ENCODE data around the gene GLT8D1. TPM values are rescaled to one million over a fixed set of nuclear protein-coding genes. Genes with fewer than 3 reads are reported as not detected.

The GLT8D1 gene
- total and polyA plus RNA-seq, 2 donors (not counting 1 experiment from before 2014, with no cell fraction given), result 28.1 to 28.7 TPM

DNA sequence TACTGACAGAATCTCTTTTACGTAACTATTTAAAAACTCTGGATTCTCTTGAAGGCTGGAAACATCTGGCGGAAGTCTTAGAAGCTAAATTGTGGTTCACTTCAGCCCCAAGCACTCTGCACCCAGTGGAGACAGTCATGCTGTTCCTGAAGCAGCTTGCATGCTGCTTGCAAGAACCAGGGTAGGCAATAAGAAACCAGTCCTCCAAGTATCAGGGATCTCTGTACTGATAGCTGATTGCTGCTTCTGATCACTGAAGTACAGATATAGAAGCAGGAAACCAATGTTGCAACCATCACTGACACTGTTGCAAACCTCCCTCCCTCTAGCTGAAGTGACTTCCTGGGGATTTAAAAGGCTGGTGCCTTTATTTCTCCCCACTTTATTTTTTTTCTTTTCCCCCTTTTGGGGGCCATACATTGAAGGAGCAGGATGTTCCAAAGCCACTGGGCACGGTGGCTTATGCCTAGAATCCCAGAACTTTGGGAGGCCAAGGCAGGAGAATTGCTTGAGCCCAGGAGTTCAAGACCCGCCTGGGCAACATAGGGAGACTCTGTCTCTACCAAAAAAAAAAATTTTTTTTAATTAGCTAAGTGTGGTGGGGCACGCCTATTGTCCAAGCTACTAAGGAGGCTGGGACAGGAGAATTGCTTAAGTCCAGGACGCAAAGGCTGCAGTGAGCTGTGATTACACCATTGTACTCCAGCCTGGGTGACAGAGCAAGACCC lies 15.6 kb upstream of the GLT8D1 start:
- Histone ChIP-seq H4K20me1 (ENCODE audit: control insufficient read depth, insufficient read depth, low read length, poor library complexity, severe bottlenecking) (no peaks in the 10 kb centered on the region), H3K4me1 (ENCODE audit: control insufficient read depth in 2 of 2, insufficient read depth in 2 of 2, low read length in 2 of 2) (peaks cover 6 to 11% of the 10 kb centered on the region in 2 donors), H3K36me3 (replicated peaks in 1 of 2; ENCODE audit: control extremely low read depth in 1 of 2, control insufficient read depth in 1 of 2, extremely low read depth in 1 of 2, insufficient read depth in 2 of 2, low read length in 1 of 2) (no peaks in the 10 kb centered on the region), H3K4me3 (ENCODE audit: control extremely low read depth in 1 of 5, extremely low read depth in 1 of 5, insufficient read depth in 1 of 5, low read depth in 2 of 5, low read length in 4 of 5) (no peak overlapping the region), H3K27me3 (replicated peaks in 1 of 4; ENCODE audit: control extremely low read depth in 1 of 4, control insufficient read depth in 3 of 4, insufficient read depth in 4 of 4, low read length in 3 of 4) (no peaks in the 10 kb centered on the region), H3K27ac (ENCODE audit: low read length in 2 of 2) (peak overlapping the region in 1 of 2 donors; percentile 30), H3K9me3 (ENCODE audit: control extremely low read depth in 1 of 3, control insufficient read depth in 2 of 3, insufficient read depth in 1 of 3, low read length in 2 of 3) (peaks cover 0 to 8% (median 2%) of the 10 kb centered on the region in 3 donors), H3K79me2 (ENCODE audit: control insufficient read depth, insufficient read depth, low read length) (no peaks in the 10 kb centered on the region), H3K4me2 (replicated peaks; ENCODE audit: low read depth, low read length, poor library complexity, severe bottlenecking) (peak overlapping the region; percentile 26), H3K9ac (ENCODE audit: low read length) (peak overlapping the region; percentile 2), H2AFZ (ENCODE audit: insufficient read depth, low read depth, low read length, poor library complexity, severe bottlenecking) (no peak overlapping the region)
- H3K9me3 Mint-ChIP-seq (ENCODE audit: insufficient read depth), result no peaks in the 10 kb centered on the region
- CTCF ChIA-PET, result interaction anchor here (0.7 kb wide), 1 partner anchor 11 kb away, joined by 3 read pairs; no protein-coding TSS in a partner anchor
- intact Hi-C loops (cut with micrococcal nuclease), result no loop called here
- no peaks in the 10 kb centered on the region for H3K27me3 Mint-ChIP-seq
- H3K4me1 Mint-ChIP-seq, result peaks cover 12% of the 10 kb centered on the region
- TF ChIP-seq EZH2 (IDR thresholded peaks at IDR 0.05; ENCODE audit: borderline replicate concordance, insufficient read depth, low read depth, low read length, poor library complexity, severe bottlenecking), result no peak
- TF ChIP-seq, protein P1, sequence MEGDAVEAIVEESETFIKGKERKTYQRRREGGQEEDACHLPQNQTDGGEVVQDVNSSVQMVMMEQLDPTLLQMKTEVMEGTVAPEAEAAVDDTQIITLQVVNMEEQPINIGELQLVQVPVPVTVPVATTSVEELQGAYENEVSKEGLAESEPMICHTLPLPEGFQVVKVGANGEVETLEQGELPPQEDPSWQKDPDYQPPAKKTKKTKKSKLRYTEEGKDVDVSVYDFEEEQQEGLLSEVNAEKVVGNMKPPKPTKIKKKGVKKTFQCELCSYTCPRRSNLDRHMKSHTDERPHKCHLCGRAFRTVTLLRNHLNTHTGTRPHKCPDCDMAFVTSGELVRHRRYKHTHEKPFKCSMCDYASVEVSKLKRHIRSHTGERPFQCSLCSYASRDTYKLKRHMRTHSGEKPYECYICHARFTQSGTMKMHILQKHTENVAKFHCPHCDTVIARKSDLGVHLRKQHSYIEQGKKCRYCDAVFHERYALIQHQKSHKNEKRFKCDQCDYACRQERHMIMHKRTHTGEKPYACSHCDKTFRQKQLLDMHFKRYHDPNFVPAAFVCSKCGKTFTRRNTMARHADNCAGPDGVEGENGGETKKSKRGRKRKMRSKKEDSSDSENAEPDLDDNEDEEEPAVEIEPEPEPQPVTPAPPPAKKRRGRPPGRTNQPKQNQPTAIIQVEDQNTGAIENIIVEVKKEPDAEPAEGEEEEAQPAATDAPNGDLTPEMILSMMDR (IDR thresholded peaks at IDR 0.05), result no peak
- ATAC-seq (ENCODE audit: low read depth) (no peak), DNase-seq (peak; percentile 30)
- no peak overlapping the region for H3K4me3 Mint-ChIP-seq
- 17% methylated on average over 3 of the region's 6 CpGs for WGBS (ENCODE audit: insufficient coverage)
- H3K27ac Mint-ChIP-seq, result no peak overlapping the region
- POLR2A ChIA-PET, result no interaction called here

DNA sequence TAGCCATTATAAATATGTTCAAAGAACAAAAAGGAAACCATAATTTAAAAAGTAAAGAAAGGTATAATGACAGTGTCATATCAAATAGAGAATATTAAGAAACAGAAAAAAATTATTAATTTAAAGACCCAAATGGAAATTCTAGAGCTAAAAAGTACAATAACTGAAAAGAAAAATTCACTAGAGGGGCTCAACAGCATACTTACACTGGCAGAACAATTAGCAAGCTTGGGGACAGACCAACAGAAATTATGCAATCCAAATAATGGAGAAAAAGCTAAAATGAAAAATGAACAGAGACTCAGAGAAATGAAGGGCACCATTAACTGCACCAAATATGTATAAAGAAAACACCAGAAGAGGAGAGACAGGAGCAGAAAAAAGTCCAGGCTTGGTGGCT lies 14.0 kb upstream of the GLT8D1 start:
- no peaks in the 10 kb centered on the region for H3K79me2 ChIP-seq (ENCODE audit: control insufficient read depth, insufficient read depth, low read length)
- no peaks in the 10 kb centered on the region for H3K36me3 ChIP-seq (replicated peaks in 1 of 2; ENCODE audit: control extremely low read depth in 1 of 2, control insufficient read depth in 1 of 2, extremely low read depth in 1 of 2, insufficient read depth in 2 of 2, low read length in 1 of 2)
- no peak overlapping the region for H3K4me2 ChIP-seq (replicated peaks; ENCODE audit: low read depth, low read length, poor library complexity, severe bottlenecking)
- H3K9me3 ChIP-seq (ENCODE audit: control extremely low read depth in 1 of 3, control insufficient read depth in 2 of 3, insufficient read depth in 1 of 3, low read length in 2 of 3), result peaks cover 0 to 8% (median 2%) of the 10 kb centered on the region in 3 donors
- H3K4me3 ChIP-seq (ENCODE audit: control extremely low read depth in 1 of 5, extremely low read depth in 1 of 5, insufficient read depth in 1 of 5, low read depth in 2 of 5, low read length in 4 of 5), result no peak overlapping the region
- no peak for TF ChIP-seq EZH2 (IDR thresholded peaks at IDR 0.05; ENCODE audit: borderline replicate concordance, insufficient read depth, low read depth, low read length, poor library complexity, severe bottlenecking)
- TF ChIP-seq, protein P1 (IDR thresholded peaks at IDR 0.05), result no peak
- ATAC-seq (ENCODE audit: low read depth), result no peak
- no peak overlapping the region for H3K27ac Mint-ChIP-seq
- no peak overlapping the region for H3K9ac ChIP-seq (ENCODE audit: low read length)
- H3K4me3 Mint-ChIP-seq, result no peak overlapping the region
- no peaks in the 10 kb centered on the region for H3K27me3 ChIP-seq (replicated peaks in 1 of 4; ENCODE audit: control extremely low read depth in 1 of 4, control insufficient read depth in 3 of 4, insufficient read depth in 4 of 4, low read length in 3 of 4)
- no peaks in the 10 kb centered on the region for H4K20me1 ChIP-seq (ENCODE audit: control insufficient read depth, insufficient read depth, low read length, poor library complexity, severe bottlenecking)
- ChIA-PET POLR2A (no interaction called here), CTCF (interaction anchor here (1.2 to 2.1 kb wide), 2 partner anchors 12 to 24 kb away, joined by 3 to 5 read pairs; no protein-coding TSS in a partner anchor)
- DNase-seq, result no peak
- peaks cover 12% of the 10 kb centered on the region for H3K4me1 Mint-ChIP-seq
- intact Hi-C loops (cut with micrococcal nuclease), result no loop called here
- H3K4me1 ChIP-seq (ENCODE audit: control insufficient read depth in 2 of 2, insufficient read depth in 2 of 2, low read length in 2 of 2), result peaks cover 6 to 11% of the 10 kb centered on the region in 2 donors
- H3K9me3 Mint-ChIP-seq (ENCODE audit: insufficient read depth), result no peaks in the 10 kb centered on the region
- no peaks in the 10 kb centered on the region for H3K27me3 Mint-ChIP-seq
- H2AFZ ChIP-seq (ENCODE audit: insufficient read depth, low read depth, low read length, poor library complexity, severe bottlenecking), result no peak overlapping the region
- H3K27ac ChIP-seq (ENCODE audit: low read length in 2 of 2), result no peak overlapping the region
